Activated CD8-positive, alpha-beta T cell treated with anti-CD3 and anti-CD28 coated beads, Interleukin-2, amount 10 ng/mL, durations not matched to agents 7 days and 5 days (primary cell): ENCODE measurements around the gene ZG16. TPM values are rescaled to one million over a fixed set of nuclear protein-coding genes. Genes with fewer than 3 reads are reported as not detected.

ENCODE experiments used
- ATAC-seq: fragments of 150-1000 bp; cut with Tn5 transposase; one replicate; pipeline ENCODE4 v1.10.0; 2021; ENCODE audit warnings: moderate library complexity
- CTCF ChIA-PET: fragments of 350-600 bp; sonication (Branson Sonifier 250); formaldehyde crosslinking; loops from one replicate; lab custom pipeline; 2021; ENCODE audit warnings: antibody characterized with exemption; lab: Charles Lee
- POLR2A ChIA-PET: fragments of 350-600 bp; sonication (Branson Sonifier 250); formaldehyde crosslinking; loops from one replicate; lab custom pipeline; 2021; ENCODE audit warnings: antibody characterized with exemption; lab: Charles Lee
- DNase-seq: peaks from one replicate; pipeline ENCODE4 v3.0.0-alpha.2; 2020
- H3K27ac Mint-ChIP-seq: one replicate; pipeline ENCODE4 v1.8.0; 2021; ENCODE audit warnings: mild to moderate bottlenecking, mixed read lengths
- H3K27me3 Mint-ChIP-seq: one replicate; pipeline ENCODE4 v1.8.0; 2021; ENCODE audit warnings: low read depth, mixed read lengths
- H3K36me3 Mint-ChIP-seq: one replicate; pipeline ENCODE4 v1.8.0; 2021; ENCODE audit warnings: low read depth, mixed read lengths
- H3K4me1 Mint-ChIP-seq: one replicate; pipeline ENCODE4 v1.8.0; 2021; ENCODE audit warnings: low read depth, mixed read lengths
- H3K4me3 Mint-ChIP-seq: one replicate; pipeline ENCODE4 v1.8.0; 2021; ENCODE audit warnings: mild to moderate bottlenecking, mixed read lengths
- H3K9me3 Mint-ChIP-seq: one replicate; pipeline ENCODE4 v1.8.0; 2022; ENCODE audit warnings: mixed read lengths; ENCODE audit not compliant: insufficient read depth
- total RNA-seq, 2 experiments: library from RNA; stranded (reverse); gene quantifications; one replicate each; pipeline ENCODE4 v1.2.3, GENCODE V29; 2021

The ZG16 gene
- total RNA-seq, 2 experiments from 2014 or later = not detected

DNA sequence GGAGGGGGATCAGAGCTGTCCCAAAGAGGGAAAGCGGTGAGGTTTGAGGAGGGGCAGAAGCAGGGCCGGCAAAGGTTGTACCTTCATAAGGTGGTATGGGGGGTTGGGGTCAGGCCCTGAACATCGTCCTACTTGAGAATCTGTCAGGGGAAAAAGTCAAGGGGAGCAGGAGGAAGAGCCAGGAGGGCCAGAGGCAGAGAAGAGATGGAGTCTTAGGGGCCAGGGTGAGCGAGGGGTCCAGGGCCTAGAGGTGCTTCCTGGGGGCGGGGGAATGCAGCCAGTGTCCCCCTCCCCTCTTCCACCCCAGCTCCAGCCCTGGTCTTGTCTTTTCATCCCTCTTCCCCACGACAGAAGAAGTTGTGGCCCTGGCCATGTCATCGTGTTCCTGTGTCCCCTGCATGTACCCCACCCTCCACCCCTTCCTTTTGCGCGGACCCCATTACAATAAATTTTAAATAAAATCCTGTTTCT is 32.7 kb downstream of the ZG16 start:
- ChIA-PET POLR2A (interaction anchor here (1.2 to 2.0 kb wide), 2 partner anchors 16 to 20 kb away, joined by 4 to 5 read pairs; partner anchors contain the start of gene KIF22), CTCF (interaction anchor here (1.0 to 3.9 kb wide), 2 partner anchors 22 to 110 kb away, joined by 3 to 12 read pairs; no protein-coding TSS in a partner anchor)
- Mint-ChIP-seq H3K9me3 (no peaks in the 10 kb centered on the region), H3K4me1 (peaks cover 64% of the 10 kb centered on the region), H3K27ac (peak overlapping the region; percentile 77), H3K36me3 (peaks cover 38% of the 10 kb centered on the region), H3K4me3 (peak overlapping the region; percentile 90), H3K27me3 (peaks cover 8% of the 10 kb centered on the region)
- ATAC-seq (no peak), DNase-seq (no peak)

DNA sequence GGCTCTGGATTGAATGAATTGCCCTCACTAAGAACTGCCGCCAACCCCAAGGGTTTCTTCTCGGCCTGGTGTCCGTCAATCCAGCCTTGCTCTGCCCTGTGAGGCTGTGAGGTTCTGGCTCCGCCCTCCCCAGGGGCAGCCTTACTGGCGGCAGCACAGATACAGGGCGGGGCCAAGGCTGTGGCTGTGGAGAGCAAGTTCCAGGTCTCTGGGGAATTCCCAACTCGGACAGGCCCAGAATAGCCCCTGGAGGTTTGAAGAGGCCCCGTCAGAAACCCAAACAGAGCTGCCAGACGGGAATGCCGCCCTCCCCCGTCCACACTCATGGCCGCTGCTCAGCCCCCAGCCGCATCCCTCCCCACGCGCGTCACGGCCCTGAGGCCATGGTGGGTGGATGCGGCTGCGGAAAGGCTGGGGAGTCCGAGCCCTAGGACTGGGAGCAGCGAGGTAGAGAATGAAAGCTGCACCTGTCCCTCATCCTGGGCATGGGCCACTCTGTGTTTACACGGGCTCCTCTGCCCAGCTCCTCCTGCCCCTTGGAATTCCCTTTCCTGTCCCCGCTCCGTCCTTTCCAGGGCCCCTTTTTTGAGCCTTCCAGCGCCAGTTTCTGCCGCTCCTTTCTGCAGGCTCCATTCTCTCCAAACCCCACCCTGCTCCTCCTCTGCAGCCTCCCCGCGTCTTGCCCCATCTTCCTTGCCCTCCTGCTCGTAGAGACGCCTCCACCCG is 33.3 kb downstream of the ZG16 start:
- peak overlapping the region; percentile 90 for H3K4me3 Mint-ChIP-seq

DNA sequence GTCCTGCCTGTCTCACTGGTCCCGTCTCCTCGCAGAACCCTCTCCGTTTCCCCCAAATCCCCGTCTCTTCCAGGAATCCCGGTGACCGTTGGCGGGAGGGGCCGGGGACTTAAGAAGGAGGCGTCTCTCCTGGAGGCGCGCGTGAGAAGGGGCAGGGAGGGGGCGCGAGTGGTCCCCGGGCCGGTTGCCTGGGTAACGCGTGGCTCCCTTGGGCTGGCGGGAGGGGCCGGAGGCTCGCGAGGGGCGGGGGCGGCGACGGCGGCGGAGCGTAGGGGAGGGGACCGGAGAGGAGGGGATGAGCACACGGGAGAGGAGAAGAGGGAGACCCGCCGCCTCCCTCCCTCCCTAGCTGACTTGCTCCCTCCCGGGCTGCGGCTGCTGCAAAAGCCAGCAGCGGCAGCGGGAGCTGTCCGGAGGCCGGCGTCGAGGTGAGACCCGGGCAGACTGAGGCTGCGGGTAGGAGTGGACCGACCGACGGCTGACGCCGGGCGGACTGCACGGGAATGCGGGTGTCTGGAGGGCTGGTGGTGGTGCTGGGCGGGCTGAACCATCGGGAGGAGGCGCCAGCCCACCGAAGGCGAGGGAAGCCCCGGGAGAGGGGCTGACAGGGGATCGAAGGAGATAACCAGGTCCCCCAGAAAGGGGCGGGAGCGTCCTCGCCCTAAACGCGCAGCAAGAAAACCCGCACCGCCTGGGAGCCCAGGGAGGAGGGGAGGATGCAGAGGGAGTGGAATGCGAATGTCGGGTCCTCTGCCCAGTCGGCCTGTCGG is 34.0 kb downstream of the ZG16 start, which contains the start of gene PRRT2:
Gene PRRT2 (plus strand): TSS at position 298 of the 770 bp plus-strand sequence. CDS start 862 bp downstream, outside the sequence.
- Mint-ChIP-seq H3K4me3 (peak within 1 kb of the TSS; percentile 90), H3K27ac (peak within 1 kb of the TSS; percentile 77), H3K9me3 (no peaks in the 10 kb centered on the region), H3K36me3 (peaks cover 42% of the 10 kb centered on the region), H3K27me3 (peaks cover 8% of the 10 kb centered on the region), H3K4me1 (peaks cover 67% of the 10 kb centered on the region)
- no peak for ATAC-seq
- POLR2A ChIA-PET = interaction anchor here (0.5 to 2.0 kb wide), 4 partner anchors 8 to 887 kb away, joined by 3 to 5 read pairs (median 4); partner anchors contain the start of genes KIF22 and RABEP2
- peak; percentile 58 for DNase-seq
- CTCF ChIA-PET = interaction anchor here (2.0 to 3.9 kb wide), 2 partner anchors 36 to 111 kb away, joined by 8 to 12 read pairs; no protein-coding TSS in a partner anchor

More for the DNA sequence above, 33.3 kb downstream of the ZG16 start:
- peaks cover 8% of the 10 kb centered on the region for H3K27me3 Mint-ChIP-seq
- ChIA-PET POLR2A (interaction anchor here (0.8 to 2.0 kb wide), 3 partner anchors 9 to 21 kb away, joined by 4 to 5 read pairs (median 4); partner anchors contain the start of gene KIF22), CTCF (interaction anchor here (2.0 to 3.9 kb wide), 2 partner anchors 37 to 111 kb away, joined by 8 to 12 read pairs; no protein-coding TSS in a partner anchor)
- DNase-seq (peak; percentile 82), ATAC-seq (peak; percentile 28)
- H3K27ac Mint-ChIP-seq = peak overlapping the region; percentile 77
- H3K36me3 Mint-ChIP-seq = peaks cover 38% of the 10 kb centered on the region
- H3K9me3 Mint-ChIP-seq = no peaks in the 10 kb centered on the region
- H3K4me1 Mint-ChIP-seq = peaks cover 65% of the 10 kb centered on the region

DNA sequence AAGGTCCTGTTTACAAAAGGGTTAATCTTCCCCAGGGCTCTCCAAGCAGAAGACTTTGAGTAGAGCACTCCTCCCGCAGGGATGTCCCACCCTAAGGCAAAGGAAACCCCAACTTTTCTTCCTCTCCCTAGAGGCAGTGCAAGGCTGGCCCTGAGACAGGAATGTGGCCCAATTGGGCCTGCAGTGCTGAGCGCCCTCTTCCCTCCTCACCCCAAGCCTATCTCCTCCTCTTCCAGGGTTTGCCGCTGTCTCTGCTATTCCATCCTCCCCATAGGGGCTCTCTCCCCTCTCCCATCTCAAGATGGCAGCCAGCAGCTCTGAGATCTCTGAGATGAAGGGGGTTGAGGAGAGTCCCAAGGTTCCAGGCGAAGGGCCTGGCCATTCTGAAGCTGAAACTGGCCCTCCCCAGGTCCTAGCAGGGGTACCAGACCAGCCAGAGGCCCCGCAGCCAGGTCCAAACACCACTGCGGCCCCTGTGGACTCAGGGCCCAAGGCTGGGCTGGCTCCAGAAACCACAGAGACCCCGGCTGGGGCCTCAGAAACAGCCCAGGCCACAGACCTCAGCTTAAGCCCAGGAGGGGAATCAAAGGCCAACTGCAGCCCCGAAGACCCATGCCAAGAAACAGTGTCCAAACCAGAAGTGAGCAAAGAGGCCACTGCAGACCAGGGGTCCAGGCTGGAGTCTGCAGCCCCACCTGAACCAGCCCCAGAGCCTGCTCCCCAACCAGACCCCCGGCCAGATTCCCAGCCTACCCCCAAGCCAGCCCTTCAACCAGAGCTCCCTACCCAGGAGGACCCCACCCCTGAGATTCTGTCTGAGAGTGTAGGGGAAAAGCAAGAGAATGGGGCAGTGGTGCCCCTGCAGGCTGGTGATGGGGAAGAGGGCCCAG is 34.9 kb downstream of the ZG16 start:
- Mint-ChIP-seq H3K36me3 (peaks cover 39% of the 10 kb centered on the region), H3K4me1 (peaks cover 70% of the 10 kb centered on the region), H3K4me3 (peak overlapping the region; percentile 34), H3K27me3 (peaks cover 8% of the 10 kb centered on the region), H3K27ac (no peak overlapping the region), H3K9me3 (no peaks in the 10 kb centered on the region)
- POLR2A ChIA-PET = interaction anchor here (0.5 to 2.0 kb wide), 3 partner anchors 22 to 888 kb away, joined by 3 to 5 read pairs (median 4); partner anchors contain the start of genes KIF22 and RABEP2
- ATAC-seq (no peak), DNase-seq (no peak)
- CTCF ChIA-PET = interaction anchor here (1.1 to 3.9 kb wide), 3 partner anchors 35 to 112 kb away, joined by 4 to 12 read pairs (median 8); no protein-coding TSS in a partner anchor

DNA sequence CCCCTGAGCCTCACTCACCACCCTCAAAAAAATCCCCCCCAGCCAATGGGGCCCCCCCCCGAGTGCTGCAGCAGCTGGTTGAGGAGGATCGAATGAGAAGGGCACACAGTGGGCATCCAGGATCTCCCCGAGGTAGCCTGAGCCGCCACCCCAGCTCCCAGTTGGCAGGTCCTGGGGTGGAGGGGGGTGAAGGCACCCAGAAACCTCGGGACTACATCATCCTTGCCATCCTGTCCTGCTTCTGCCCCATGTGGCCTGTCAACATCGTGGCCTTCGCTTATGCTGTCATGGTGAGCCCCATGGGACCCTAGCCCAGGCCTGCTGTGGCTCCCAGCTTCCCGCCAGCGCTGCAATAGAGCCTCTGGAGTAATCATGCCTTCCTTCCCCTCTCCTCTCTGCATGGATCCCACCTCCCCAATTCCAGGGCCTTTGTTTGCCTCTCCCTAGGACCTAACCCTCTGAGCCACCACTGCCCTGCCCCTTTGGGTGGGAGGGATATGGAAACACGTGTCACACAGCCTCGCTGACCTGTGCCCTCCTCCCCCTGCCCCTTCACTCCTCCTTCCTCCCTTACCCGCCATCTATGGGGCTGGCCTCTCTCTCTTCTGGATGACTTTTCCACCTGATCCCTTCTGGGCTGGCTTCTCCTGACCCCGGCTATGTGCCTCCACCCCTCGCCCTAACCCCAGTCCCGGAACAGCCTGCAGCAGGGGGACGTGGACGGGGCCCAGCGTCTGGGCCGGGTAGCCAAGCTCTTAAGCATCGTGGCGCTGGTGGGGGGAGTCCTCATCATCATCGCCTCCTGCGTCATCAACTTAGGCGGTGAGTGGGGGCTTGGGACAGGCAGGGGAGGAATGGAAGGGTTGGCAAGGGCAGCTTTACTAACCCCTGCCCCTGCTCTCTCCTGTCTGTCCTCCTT is 35.8 kb downstream of the ZG16 start:
- Mint-ChIP-seq H3K36me3 (peaks cover 39% of the 10 kb centered on the region), H3K9me3 (no peaks in the 10 kb centered on the region), H3K4me3 (peak overlapping the region; percentile 22), H3K4me1 (peaks cover 71% of the 10 kb centered on the region), H3K27me3 (peaks cover 8% of the 10 kb centered on the region), H3K27ac (peak overlapping the region; percentile 81)
- ChIA-PET POLR2A (interaction anchor here (0.6 to 0.7 kb wide), 2 partner anchors 23 to 62 kb away, joined by 3 to 5 read pairs; partner anchors contain the start of gene KIF22), CTCF (interaction anchor here (1.1 to 3.9 kb wide), 2 partner anchors 34 to 113 kb away, joined by 4 to 12 read pairs; no protein-coding TSS in a partner anchor)
- ATAC-seq (no peak), DNase-seq (no peak)

DNA sequence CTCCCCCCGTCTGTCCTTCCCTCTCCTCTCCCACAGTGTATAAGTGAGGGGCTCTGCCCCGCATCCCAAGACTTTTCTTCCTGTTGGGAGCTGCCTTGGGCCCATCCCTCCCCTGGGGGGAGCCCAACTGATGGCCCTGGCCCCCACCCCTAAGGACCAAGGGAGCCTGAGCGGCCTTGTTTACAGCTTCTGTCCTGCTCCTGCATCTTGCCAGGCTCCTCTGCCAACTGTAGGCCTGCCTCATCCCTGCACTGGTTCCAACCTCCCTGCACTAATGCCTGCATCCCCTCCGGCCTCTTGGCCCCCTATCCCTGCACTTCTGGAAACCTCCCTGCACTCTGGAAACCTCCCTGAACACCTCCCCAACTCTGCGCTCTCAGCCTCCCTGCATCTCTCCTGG is 36.5 kb downstream of the ZG16 start:
- DNase-seq = no peak
- Mint-ChIP-seq H3K4me3 (peak overlapping the region; percentile 98), H3K36me3 (peaks cover 40% of the 10 kb centered on the region), H3K27me3 (peaks cover 8% of the 10 kb centered on the region), H3K27ac (peak overlapping the region; percentile 81), H3K9me3 (no peaks in the 10 kb centered on the region), H3K4me1 (peaks cover 74% of the 10 kb centered on the region)
- CTCF ChIA-PET = interaction anchor here (1.7 kb wide), 1 partner anchor 123 kb away, joined by 6 read pairs; no protein-coding TSS in a partner anchor
- POLR2A ChIA-PET = interaction anchor here (0.6 to 2.3 kb wide), 2 partner anchors 24 to 63 kb away, joined by 3 to 12 read pairs; partner anchors contain the start of gene KIF22
- no peak for ATAC-seq

DNA sequence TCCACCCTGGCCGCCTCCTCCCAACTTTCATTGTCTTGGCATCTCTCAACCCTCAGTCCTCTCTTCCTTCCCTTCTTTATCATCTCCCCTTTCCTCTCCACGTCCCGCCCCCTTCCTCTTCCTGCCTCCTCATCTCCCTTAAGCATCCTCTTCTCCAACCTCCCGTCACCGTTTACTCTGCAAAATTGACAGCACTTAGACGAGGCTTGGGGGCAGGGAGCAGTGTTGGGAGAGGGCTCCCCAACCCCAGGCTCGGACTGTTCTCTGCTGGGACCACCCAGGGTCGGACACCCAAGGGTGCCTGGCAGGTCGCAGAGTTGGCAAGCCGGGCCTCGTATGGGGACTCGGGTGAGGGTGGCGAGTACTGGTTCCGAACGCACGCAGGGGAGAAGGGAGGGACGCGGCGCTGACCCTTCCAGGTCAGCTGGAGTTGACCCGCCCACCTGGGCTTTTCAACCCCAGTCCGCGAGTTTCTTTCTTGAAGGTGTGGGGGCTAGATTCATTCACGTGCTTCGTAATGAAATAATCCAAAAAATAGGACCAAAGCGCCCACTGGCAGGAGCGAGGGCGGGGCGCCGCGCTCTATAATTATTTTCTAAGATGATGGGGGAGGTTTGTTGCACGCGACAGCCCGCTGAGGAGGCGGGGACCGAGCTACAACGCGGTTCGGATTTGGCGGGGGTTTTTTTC is 37.1 kb downstream of the ZG16 start:
- ChIA-PET CTCF (interaction anchor here (0.6 to 8.0 kb wide), 33 partner anchors 8 to 249 kb away, joined by 3 to 106 read pairs (median 4); partner anchors contain the start of genes KCTD13, KIF22 and MAZ), POLR2A (interaction anchor here (0.6 to 2.3 kb wide), 7 partner anchors 7 to 559 kb away, joined by 3 to 24 read pairs (median 8); partner anchors contain the start of genes KIF22, MAZ and MYL11)
- Mint-ChIP-seq H3K4me1 (peaks cover 74% of the 10 kb centered on the region), H3K9me3 (no peaks in the 10 kb centered on the region), H3K27me3 (peaks cover 8% of the 10 kb centered on the region), H3K4me3 (peak overlapping the region; percentile 98), H3K27ac (peak overlapping the region; percentile 81), H3K36me3 (peaks cover 40% of the 10 kb centered on the region)
- no peak for ATAC-seq
- peak; percentile 70 for DNase-seq

DNA sequence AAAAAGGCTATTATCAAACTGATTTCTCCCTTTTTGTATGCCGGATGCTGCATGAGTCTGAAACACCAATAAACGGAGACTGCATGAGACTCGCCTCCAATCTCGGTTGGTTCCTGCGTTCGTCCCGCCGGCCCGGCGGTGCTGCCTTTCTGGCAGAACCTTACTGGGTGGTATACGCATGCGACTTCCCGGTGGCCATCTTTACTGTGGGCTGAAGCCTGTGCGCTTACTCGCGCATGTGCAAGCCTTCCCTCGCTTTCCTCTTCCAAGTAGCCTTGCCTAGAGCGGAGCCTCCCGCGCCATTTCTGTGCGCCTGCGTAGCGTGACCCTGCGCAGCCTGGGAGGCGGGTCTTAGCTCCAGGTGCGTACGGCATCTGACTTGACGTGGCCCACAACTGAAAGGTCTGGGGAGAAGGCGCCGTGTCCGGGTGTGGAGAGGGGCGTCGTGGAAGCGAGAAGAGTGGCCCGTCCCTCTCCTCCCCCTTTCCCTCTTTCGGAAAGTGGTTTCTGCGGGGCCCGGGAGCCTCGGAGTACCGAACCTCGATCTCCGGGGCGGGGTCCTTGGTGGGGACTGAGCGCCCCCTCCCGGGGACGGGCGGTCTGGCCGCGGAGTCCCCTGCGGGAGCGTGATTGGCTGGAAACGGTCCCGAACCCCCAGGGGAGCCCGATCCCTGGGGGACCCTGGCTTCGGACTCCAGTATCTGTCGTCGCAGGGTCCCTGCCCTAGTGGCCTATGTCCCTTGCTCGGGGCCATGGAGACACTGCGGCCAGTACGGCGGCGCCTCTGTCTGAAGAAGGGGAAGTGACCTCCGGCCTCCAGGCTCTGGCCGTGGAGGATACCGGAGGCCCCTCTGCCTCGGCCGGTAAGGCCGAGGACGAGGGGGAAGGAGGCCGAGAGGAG is 38.0 kb downstream of the ZG16 start, which contains the start of gene PAGR1:
Gene PAGR1 (plus strand): TSS at position 360 of the 901 bp plus-strand sequence. CDS start 374 bp downstream, at position 734.
- Mint-ChIP-seq H3K9me3 (no peaks in the 10 kb centered on the region), H3K27ac (peak within 1 kb of the TSS; percentile 92), H3K36me3 (peaks cover 39% of the 10 kb centered on the region), H3K4me1 (peaks cover 70% of the 10 kb centered on the region), H3K27me3 (peaks cover 8% of the 10 kb centered on the region), H3K4me3 (peak within 1 kb of the TSS; percentile 98)
- ChIA-PET POLR2A (interaction anchor here (0.6 to 2.3 kb wide), 10 partner anchors 8 to 558 kb away, joined by 3 to 24 read pairs (median 6); partner anchors contain the start of genes KCTD13, KIF22, MAZ and MYL11), CTCF (interaction anchor here (0.6 to 8.0 kb wide), 40 partner anchors 8 to 248 kb away, joined by 3 to 106 read pairs (median 4); partner anchors contain the start of genes KCTD13, KIF22 and MAZ)
- DNase-seq (peak; percentile 99), ATAC-seq (peak; percentile 76)
